Epithelial cell of esophagus (primary cell): ENCODE data around the gene NAA60.

Experiments
- DNase-seq: peaks from one replicate; pipeline ENCODE4 v3.0.0; 2010; ENCODE audit warnings: low read depth
- H3K4me3 ChIP-seq: 2 replicates; pipeline ENCODE4 v1.5.1; 2011; ENCODE audit warnings: mild to moderate bottlenecking, low read length, control low read depth
- CTCF ChIP-seq: IDR thresholded peaks from 2 replicates; pipeline ENCODE4 v1.5.1; 2011; ENCODE audit warnings: low read depth, mild to moderate bottlenecking, low read length, control low read depth, inconsistent platforms; ENCODE audit not compliant: insufficient read depth; ENCODE audit errors: missing control alignments

NAA60 gene

GRCh38 chr16:3484318-3485096 is 41.0 kb downstream of the NAA60 start:
- TF ChIP-seq CTCF, result no peak
- DNase-seq, result no peak
- no peak overlapping the region for H3K4me3 ChIP-seq

GRCh38 chr16:3485097-3485745 is 41.7 kb downstream of the NAA60 start:
- H3K4me3 ChIP-seq, result no peak overlapping the region
- TF ChIP-seq CTCF, result no peak
- DNase-seq, result no peak

- no peak for TF ChIP-seq CTCF
- no peak for DNase-seq
- no peak overlapping the region for H3K4me3 ChIP-seq
Measured at GRCh38 chr16:3485821-3486505, 42.5 kb downstream of the NAA60 start.

GRCh38 chr16:3486506-3487215 is 43.2 kb downstream of the NAA60 start:
- DNase-seq, result no peak

GRCh38 chr16:3487521-3488410 is 44.3 kb downstream of the NAA60 start:
- TF ChIP-seq CTCF, result no peak
- no peak for DNase-seq
- no peak overlapping the region for H3K4me3 ChIP-seq

More at GRCh38 chr16:3486506-3487215, 43.2 kb downstream of the NAA60 start:
- no peak for TF ChIP-seq CTCF
- H3K4me3 ChIP-seq, result no peak overlapping the region

- no peak overlapping the region for H3K4me3 ChIP-seq
- DNase-seq, result no peak
- no peak for TF ChIP-seq CTCF
Measured at GRCh38 chr16:3488801-3489200, 45.3 kb downstream of the NAA60 start.
